ENCODE data around the gene TRIM39.

DNA sequence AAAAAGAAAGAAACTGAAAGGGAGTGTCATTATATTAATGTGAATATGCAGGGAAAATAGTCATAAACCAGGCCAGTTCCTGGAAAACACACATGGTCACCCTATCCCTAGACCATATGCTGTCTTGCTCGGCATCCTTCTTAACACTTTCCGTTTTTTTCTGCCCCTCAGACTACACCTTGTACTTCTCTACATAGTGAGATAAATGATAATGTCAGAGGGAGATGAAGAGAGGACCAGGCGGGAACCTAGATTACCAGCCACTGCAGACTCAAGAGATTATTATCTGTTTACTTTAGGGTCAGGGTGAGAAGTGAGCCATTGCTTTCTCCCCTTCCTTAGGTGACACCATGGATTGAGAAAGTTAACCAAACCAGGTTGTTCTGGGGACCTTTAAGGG is 14.5 kb downstream of the TRIM39 start:
- TF ChIP-seq GATA2 (IDR thresholded peaks at IDR 0.05; ENCODE audit: low read depth, low read length) = no peak
- no peak for TF ChIP-seq GATA3 (IDR thresholded peaks at IDR 0.05; ENCODE audit: low read depth, low read length)

All from SH-SY5Y (cell line).